Glutamatergic neuron (in vitro differentiated cells): ENCODE measurements around the gene C20orf204. TPM values are rescaled to one million over a fixed set of nuclear protein-coding genes. Genes with fewer than 3 reads are reported as not detected.
A peak's percentile ranks its signal among the peaks of the same experiment; 100 is the strongest.
"Not testable (repeated sequence)": the region's sequence is repeated elsewhere in the genome, so short reads cannot be mapped to it uniquely, and the experiment has no call there.

Source experiments
- DNase-seq: peaks from one replicate; pipeline ENCODE4 v3.0.0; 2022
- H3K27ac Mint-ChIP-seq: one replicate; pipeline ENCODE4 v1.8.0; 2020; ENCODE audit warnings: mild to moderate bottlenecking, mixed read lengths, inconsistent platforms; ENCODE audit not compliant: unreplicated experiment
- H3K27me3 Mint-ChIP-seq: one replicate; pipeline ENCODE4 v1.8.0; 2020; ENCODE audit warnings: mild to moderate bottlenecking, moderate library complexity, mixed read lengths, inconsistent platforms; ENCODE audit not compliant: unreplicated experiment
- H3K36me3 Mint-ChIP-seq: one replicate; pipeline ENCODE4 v1.8.0; 2020; ENCODE audit warnings: mild to moderate bottlenecking, mixed read lengths, inconsistent platforms; ENCODE audit not compliant: unreplicated experiment
- H3K4me1 Mint-ChIP-seq: one replicate; pipeline ENCODE4 v1.8.0; 2020; ENCODE audit warnings: mild to moderate bottlenecking, low read depth, mixed read lengths, inconsistent platforms; ENCODE audit not compliant: unreplicated experiment
- H3K4me3 Mint-ChIP-seq: one replicate; pipeline ENCODE4 v1.8.0; 2020; ENCODE audit warnings: mild to moderate bottlenecking, mixed read lengths, inconsistent platforms; ENCODE audit not compliant: unreplicated experiment
- H3K9me3 Mint-ChIP-seq: one replicate; pipeline ENCODE4 v1.8.0; 2020; ENCODE audit warnings: mild to moderate bottlenecking, moderate library complexity, mixed read lengths, inconsistent platforms; ENCODE audit not compliant: unreplicated experiment
- CTCF ChIP-seq: fragments of 200-600 bp; sonication (generic); IDR thresholded peaks from one replicate; pipeline ENCODE4 v1.5.0; 2021; ENCODE audit not compliant: partially characterized antibody, unreplicated experiment
- microRNA-seq: library from miRNA; unstranded; fragments of <30 nt; microRNA quantifications from one replicate; pipeline ENCODE4, GENCODE V29; 2020; ENCODE audit not compliant: unreplicated experiment
- total RNA-seq: library from RNA; stranded (reverse); fragmentation: NEBNext Ultra II Directional; extraction: Animal tissue kit (Norgen Biotek cat#: 25700); gene quantifications from one replicate; pipeline ENCODE4 v1.2.1, GENCODE V29; 2021; ENCODE audit not compliant: unreplicated experiment

Gene C20orf204
- total RNA-seq, 1 donor from 2014 or later: 3.9 TPM

GRCh38 chr20:64084685-64085152 lies 48.7 kb downstream of the C20orf204 start:
- DNase-seq: no peak
- Mint-ChIP-seq H3K4me3 (peak overlapping the region; percentile 93), H3K4me1 (peaks cover 9% of the 10 kb centered on the region), H3K9me3 (peaks cover 26% of the 10 kb centered on the region), H3K27me3 (peaks cover 35% of the 10 kb centered on the region), H3K27ac (peak overlapping the region; percentile 75), H3K36me3 (peaks cover 16% of the 10 kb centered on the region)
- no peak for TF ChIP-seq CTCF

GRCh38 chr20:64086801-64087200 lies 50.8 kb downstream of the C20orf204 start:
- Mint-ChIP-seq H3K4me3 (no peak overlapping the region), H3K4me1 (peaks cover 14% of the 10 kb centered on the region), H3K27me3 (peaks cover 33% of the 10 kb centered on the region), H3K36me3 (peaks cover 16% of the 10 kb centered on the region), H3K27ac (no peak overlapping the region), H3K9me3 (peaks cover 29% of the 10 kb centered on the region)
- no peak for DNase-seq
- no peak for TF ChIP-seq CTCF

GRCh38 chr20:64087226-64087825 lies 51.3 kb downstream of the C20orf204 start:
- peaks cover 30% of the 10 kb centered on the region for H3K27me3 Mint-ChIP-seq
- not testable (repeated sequence) for DNase-seq, H3K4me3 Mint-ChIP-seq, H3K27ac Mint-ChIP-seq
- H3K36me3 Mint-ChIP-seq: peaks cover 16% of the 10 kb centered on the region
- peaks cover 16% of the 10 kb centered on the region for H3K4me1 Mint-ChIP-seq
- H3K9me3 Mint-ChIP-seq: peaks cover 29% of the 10 kb centered on the region

- Mint-ChIP-seq H3K4me1 (peaks cover 19% of the 10 kb centered on the region), H3K27me3 (peaks cover 33% of the 10 kb centered on the region), H3K9me3 (peaks cover 32% of the 10 kb centered on the region), H3K36me3 (peaks cover 16% of the 10 kb centered on the region), H3K27ac (peak overlapping the region; percentile 7)
- DNase-seq, H3K4me3 Mint-ChIP-seq: not testable (repeated sequence)
Observed at GRCh38 chr20:64088586-64088985, 52.6 kb downstream of the C20orf204 start.

Small RNA genes lying within 50 kb of the gene (microRNA-seq; reads per million reads assigned to microRNA genes)
- gene MIR6813: 3.3 reads per million, percentile 24 among the genes with 10 or more reads in this experiment

Other genes starting within 250 kb of the C20orf204 start
- gene ZBTB46, start 204.9 kb upstream of the C20orf204 start, total RNA-seq: 94.4 TPM
- not detected for gene ABHD16B, start 174.7 kb upstream of the C20orf204 start, total RNA-seq
- 109 TPM for gene TPD52L2, start 170.9 kb upstream of the C20orf204 start, total RNA-seq
- 57.9 TPM for gene DNAJC5, start 141.1 kb upstream of the C20orf204 start, total RNA-seq
- 130 TPM for gene UCKL1, start 79.8 kb upstream of the C20orf204 start, total RNA-seq
- gene ZNF512B, start 66.3 kb upstream of the C20orf204 start, total RNA-seq: 32.2 TPM
- 3.1 TPM for gene SAMD10, start 56.5 kb upstream of the C20orf204 start, total RNA-seq
- 60.9 TPM for gene PRPF6, start 55.0 kb upstream of the C20orf204 start, total RNA-seq
- 0.66 TPM for gene SOX18, start 13.5 kb downstream of the C20orf204 start, total RNA-seq
- gene TCEA2, start 27.0 kb downstream of the C20orf204 start, total RNA-seq: 102 TPM
- 4.4 TPM for gene RGS19, start 43.3 kb downstream of the C20orf204 start, total RNA-seq
- 2.9 TPM for gene OPRL1, start 43.9 kb downstream of the C20orf204 start, total RNA-seq
- gene LKAAEAR1, start 48.2 kb downstream of the C20orf204 start, total RNA-seq: not detected
- not detected for gene NPBWR2, start 71.4 kb downstream of the C20orf204 start, total RNA-seq
- gene MYT1, start 128.3 kb downstream of the C20orf204 start, total RNA-seq: 159 TPM
- gene PCMTD2, start 219.6 kb downstream of the C20orf204 start, total RNA-seq: 82.4 TPM